ENCODE data around the gene GFM1.

GFM1 gene

GRCh38 chr3:158668506-158668905 is 24.2 kb downstream of the GFM1 start:
- in situ Hi-C loops (cut with HindIII; ENCODE audit: low sequenced_read_pairs), result no loop called here
- TF ChIP-seq, protein P1, sequence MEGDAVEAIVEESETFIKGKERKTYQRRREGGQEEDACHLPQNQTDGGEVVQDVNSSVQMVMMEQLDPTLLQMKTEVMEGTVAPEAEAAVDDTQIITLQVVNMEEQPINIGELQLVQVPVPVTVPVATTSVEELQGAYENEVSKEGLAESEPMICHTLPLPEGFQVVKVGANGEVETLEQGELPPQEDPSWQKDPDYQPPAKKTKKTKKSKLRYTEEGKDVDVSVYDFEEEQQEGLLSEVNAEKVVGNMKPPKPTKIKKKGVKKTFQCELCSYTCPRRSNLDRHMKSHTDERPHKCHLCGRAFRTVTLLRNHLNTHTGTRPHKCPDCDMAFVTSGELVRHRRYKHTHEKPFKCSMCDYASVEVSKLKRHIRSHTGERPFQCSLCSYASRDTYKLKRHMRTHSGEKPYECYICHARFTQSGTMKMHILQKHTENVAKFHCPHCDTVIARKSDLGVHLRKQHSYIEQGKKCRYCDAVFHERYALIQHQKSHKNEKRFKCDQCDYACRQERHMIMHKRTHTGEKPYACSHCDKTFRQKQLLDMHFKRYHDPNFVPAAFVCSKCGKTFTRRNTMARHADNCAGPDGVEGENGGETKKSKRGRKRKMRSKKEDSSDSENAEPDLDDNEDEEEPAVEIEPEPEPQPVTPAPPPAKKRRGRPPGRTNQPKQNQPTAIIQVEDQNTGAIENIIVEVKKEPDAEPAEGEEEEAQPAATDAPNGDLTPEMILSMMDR (IDR thresholded peaks at IDR 0.05; ENCODE audit: low read depth, low read length), result no peak
- H3K4me3 ChIP-seq (ENCODE audit: low read depth, low read length), result no peak overlapping the region
- peak; percentile 80 for DNase-seq (ENCODE audit: low read depth, low spot score)

DNA sequence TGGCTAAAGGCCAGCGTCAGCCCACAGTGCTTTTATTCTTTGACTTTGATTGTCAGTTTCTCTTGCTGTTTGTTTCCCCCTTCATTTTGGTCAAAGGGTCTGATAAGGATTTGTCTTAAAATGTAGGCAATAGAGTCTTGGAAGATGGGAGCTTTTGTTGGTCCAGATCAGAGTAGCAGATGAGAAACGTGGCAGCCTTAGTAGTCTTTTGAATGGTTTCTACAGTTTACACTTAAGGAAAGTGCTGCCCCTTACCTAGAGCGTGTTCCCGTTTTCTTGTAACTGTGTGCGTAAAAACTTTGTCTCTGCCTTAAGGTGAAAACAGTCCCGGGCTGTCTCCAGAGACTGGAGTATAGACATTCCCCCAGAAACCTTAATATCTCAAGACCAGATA is 27.5 kb downstream of the GFM1 start:
- DNase-seq (ENCODE audit: low read depth, low spot score), result peak; percentile 12
- peak overlapping the region; percentile 60 for H3K4me3 ChIP-seq (ENCODE audit: low read depth, low read length)
- TF ChIP-seq, protein P1 (IDR thresholded peaks at IDR 0.05; ENCODE audit: low read depth, low read length), result no peak
- in situ Hi-C loops (cut with HindIII; ENCODE audit: low sequenced_read_pairs), result no loop called here

- peak within 1 kb of the TSS; percentile 60 for H3K4me3 ChIP-seq (ENCODE audit: low read depth, low read length)
- TF ChIP-seq, protein P1 (IDR thresholded peaks at IDR 0.05; ENCODE audit: low read depth, low read length), result peak; percentile 88
- peak; percentile 87 for DNase-seq (ENCODE audit: low read depth, low spot score)
- in situ Hi-C loops (cut with HindIII; ENCODE audit: low sequenced_read_pairs), result no loop called here
These were observed 28.2 kb downstream of the GFM1 start, which contains the start of gene LXN for GRCh38 chr3:158672215-158673176. TSS of gene LXN (minus strand) at chr3:158672648. CDS start at chr3:158672478, 170 bp downstream.

- TF ChIP-seq, protein P1 (IDR thresholded peaks at IDR 0.05; ENCODE audit: low read depth, low read length), result no peak
- in situ Hi-C loops (cut with HindIII; ENCODE audit: low sequenced_read_pairs), result no loop called here
- H3K4me3 ChIP-seq (ENCODE audit: low read depth, low read length), result no peak overlapping the region
- DNase-seq (ENCODE audit: low read depth, low spot score), result no peak
These were observed 34.4 kb downstream of the GFM1 start for GRCh38 chr3:158678687-158679086.

GRCh38 chr3:158679547-158680000 is 35.2 kb downstream of the GFM1 start:
- in situ Hi-C loops (cut with HindIII; ENCODE audit: low sequenced_read_pairs), result no loop called here
- H3K4me3 ChIP-seq (ENCODE audit: low read depth, low read length), result no peak overlapping the region
- DNase-seq (ENCODE audit: low read depth, low spot score), result peak; percentile 49
- TF ChIP-seq, protein P1 (IDR thresholded peaks at IDR 0.05; ENCODE audit: low read depth, low read length), result no peak

GRCh38 chr3:158680861-158681260 is 36.5 kb downstream of the GFM1 start:
- no peak overlapping the region for H3K4me3 ChIP-seq (ENCODE audit: low read depth, low read length)
- in situ Hi-C loops (cut with HindIII; ENCODE audit: low sequenced_read_pairs), result no loop called here
- TF ChIP-seq, protein P1 (IDR thresholded peaks at IDR 0.05; ENCODE audit: low read depth, low read length), result no peak
- no peak for DNase-seq (ENCODE audit: low read depth, low spot score)

Data from astrocyte of the spinal cord (primary cell).